Stimulated activated CD4-positive, alpha-beta T cell treated with anti-CD3 and anti-CD28 coated beads, Interleukin-15, amount 100 ng/mL, for 1 hour (primary cell): ENCODE results near the gene DHX30.
"Not testable (repeated sequence)": the region's sequence is repeated elsewhere in the genome, so short reads cannot be mapped to it uniquely, and the experiment has no call there.

Experiments used
- DNase-seq, 2 donors: peaks; one replicate each; pipeline ENCODE4 v3.0.0-alpha.2; 2020; ENCODE audit warnings: low read depth in 1 of 2, low spot score in 1 of 2

Gene DHX30

GRCh38 chr3:47802734-47803479 lies at the start of gene DHX30:
Gene DHX30 (plus strand): TSS chr3:47803138. CDS start chr3:47810684, 7,546 bp downstream.
- peak; percentile 67 to 77 for DNase-seq

- DNase-seq = no peak
Measured at GRCh38 chr3:47758261-47759025, 44.5 kb upstream of the DHX30 start.

GRCh38 chr3:47760207-47760606 lies 42.7 kb upstream of the DHX30 start:
- not testable (repeated sequence) for DNase-seq

GRCh38 chr3:47761046-47761445 lies 41.9 kb upstream of the DHX30 start:
- no peak for DNase-seq

GRCh38 chr3:47762233-47762632 lies 40.7 kb upstream of the DHX30 start:
- DNase-seq = no peak

GRCh38 chr3:47766186-47766585 lies 36.8 kb upstream of the DHX30 start:
- DNase-seq = no peak

GRCh38 chr3:47772047-47772446 lies 30.9 kb upstream of the DHX30 start:
- no peak for DNase-seq

GRCh38 chr3:47772788-47773187 lies 30.1 kb upstream of the DHX30 start:
- DNase-seq = no peak

- DNase-seq = no peak
Measured at GRCh38 chr3:47778746-47779145, 24.2 kb upstream of the DHX30 start.

- DNase-seq = peak; percentile 36 to 59
Measured at GRCh38 chr3:47780741-47781684, 21.9 kb upstream of the DHX30 start.

GRCh38 chr3:47781685-47782445 lies 21.1 kb upstream of the DHX30 start, which contains the start of gene SMARCC1:
Gene SMARCC1 (minus strand): TSS chr3:47781893. CDS start chr3:47781797, 96 bp downstream.
- DNase-seq = peak; percentile 94

- no peak for DNase-seq
Measured at GRCh38 chr3:47782446-47783308, 20.3 kb upstream of the DHX30 start.

- DNase-seq = no peak
Measured at GRCh38 chr3:47783673-47784072, 19.3 kb upstream of the DHX30 start.

- no peak for DNase-seq
Measured at GRCh38 chr3:47791193-47791855, 11.6 kb upstream of the DHX30 start.

- no peak for DNase-seq
Measured at GRCh38 chr3:47792699-47793098, 10.2 kb upstream of the DHX30 start.

GRCh38 chr3:47794544-47794943 lies 8.4 kb upstream of the DHX30 start:
- DNase-seq = no peak

GRCh38 chr3:47799733-47800132 lies 3.2 kb upstream of the DHX30 start:
- no peak for DNase-seq

- DNase-seq = no peak
Measured at GRCh38 chr3:47803480-47804025, 615 bp downstream of the DHX30 start.

GRCh38 chr3:47804577-47804976 lies 1.6 kb downstream of the DHX30 start:
- no peak for DNase-seq
